Thyroid gland (tissue), 4 donors: ENCODE measurements around the gene CPA1. TPM values are rescaled to one million over a fixed set of nuclear protein-coding genes. Genes with fewer than 3 reads are reported as not detected.
A peak's percentile ranks its signal among the peaks of the same experiment; 100 is the strongest.

Source experiments
- DNase-seq, 2 donors: peaks; one replicate each; pipeline ENCODE4 v3.0.0-alpha.2; 2019
- H3K27ac ChIP-seq, 3 donors: fragments of 200-600 bp; sonication (generic); 1 replicate in 2 of 3; 2 replicates in 1 of 3; pipeline ENCODE4 v1.5.1; 2016 to 2019; ENCODE audit warnings: mild to moderate bottlenecking in 1 of 3, moderate library complexity in 1 of 3
- H3K27me3 ChIP-seq: fragments of 200-600 bp; sonication (generic); one replicate; pipeline ENCODE4 v1.5.1; 2019
- H3K36me3 ChIP-seq, 2 donors: fragments of 200-600 bp; sonication (generic); one replicate each; pipeline ENCODE4 v1.5.1; 2016 to 2019
- H3K4me1 ChIP-seq, 2 donors: fragments of 200-600 bp; sonication (generic); one replicate each; pipeline ENCODE4 v1.5.1; 2017 to 2019
- H3K4me3 ChIP-seq, 3 donors: fragments of 200-600 bp; sonication (generic); replicated peaks in 1 of 3; 1 replicate in 2 of 3; 2 replicates in 1 of 3; pipeline ENCODE4 v1.5.1; 2016; ENCODE audit warnings: mild to moderate bottlenecking in 1 of 3
- H3K9me3 ChIP-seq: fragments of 200-600 bp; sonication (generic); one replicate; pipeline ENCODE4 v1.5.1; 2017
- CTCF ChIP-seq, 6 experiments: fragments of 200-600 bp in 3 of 6; fragments of 450-650 bp in 3 of 6; sonication (generic) in 3 of 6; IDR thresholded peaks; one replicate each; pipeline ENCODE4 v1.5.1; 2016 to 2019; ENCODE audit warnings: antibody characterized with exemption in 6 of 6, mild to moderate bottlenecking in 2 of 6, inconsistent platforms in 1 of 6, moderate library complexity in 1 of 6
- POLR2A ChIP-seq, 2 donors: fragments of 450-650 bp; IDR thresholded peaks; one replicate each; pipeline ENCODE4 v1.6.1; 2017; ENCODE audit warnings: antibody characterized with exemption in 2 of 2, mild to moderate bottlenecking in 2 of 2, moderate library complexity in 1 of 2
- WGBS, 2 donors: methylation state at CpG; one replicate each; pipeline ENCODE4 v1.1.5; 2017; 5-methylcytosine and 5-hydroxymethylcytosine counted together
- intact Hi-C: fragments of 100-400 bp; cut with DNase I; formaldehyde crosslinking; loops from one replicate; pipeline ENCODE4 v1.15.1; 2023
- total RNA-seq, 4 donors: library from RNA; depleted of rRNA; stranded (reverse); fragments of >200 nt; gene quantifications; one replicate each; pipeline ENCODE4 v1.2.3, GENCODE V29; 2016

CPA1 gene
- total RNA-seq, 4 donors from 2014 or later: 1.3 TPM; not detected in 3

GRCh38 chr7:130365511-130366441 lies 14.5 kb upstream of the CPA1 start:
- Histone ChIP-seq H3K27ac (peak overlapping the region; percentile 52 to 71 (median 59)), H3K36me3 (no peaks in the 10 kb centered on the region)
- peak; percentile 83 to 87 for DNase-seq

GRCh38 chr7:130366564-130366963 lies 13.7 kb upstream of the CPA1 start:
- no peaks in the 10 kb centered on the region for H3K27me3 ChIP-seq
- intact Hi-C loops: no loop called here
- H3K27ac ChIP-seq: no peak overlapping the region
- H3K4me1 ChIP-seq: peaks cover 9 to 38% of the 10 kb centered on the region in 2 donors
- TF ChIP-seq CTCF (IDR thresholded peaks at IDR 0.05): no peak
- TF ChIP-seq POLR2A (IDR thresholded peaks at IDR 0.05): no peak
- H3K36me3 ChIP-seq: no peaks in the 10 kb centered on the region
- DNase-seq: no peak
- WGBS, 2 donors: 91 to 98% methylated on average over 4 to 6 of the region's 6 CpGs
- H3K4me3 ChIP-seq: no peak overlapping the region
- no peaks in the 10 kb centered on the region for H3K9me3 ChIP-seq

More at GRCh38 chr7:130365511-130366441, 14.5 kb upstream of the CPA1 start:
- WGBS, 2 donors: 46 to 60% methylated on average over 13 to 15 of the region's 15 CpGs
- no peaks in the 10 kb centered on the region for H3K27me3 ChIP-seq
- intact Hi-C loops: no loop called here
- H3K9me3 ChIP-seq: no peaks in the 10 kb centered on the region
- TF ChIP-seq POLR2A (IDR thresholded peaks at IDR 0.05): peak in 1 of 2 donors; percentile 25
- no peak for TF ChIP-seq CTCF (IDR thresholded peaks at IDR 0.05)
- H3K4me1 ChIP-seq: peaks cover 9 to 35% of the 10 kb centered on the region in 2 donors
- H3K4me3 ChIP-seq: no peak overlapping the region

- Histone ChIP-seq H3K27me3 (no peaks in the 10 kb centered on the region), H3K36me3 (no peaks in the 10 kb centered on the region), H3K4me3 (no peak overlapping the region), H3K9me3 (no peaks in the 10 kb centered on the region), H3K4me1 (peaks cover 9 to 38% of the 10 kb centered on the region in 2 donors), H3K27ac (no peak overlapping the region)
- TF ChIP-seq POLR2A (IDR thresholded peaks at IDR 0.05): no peak
- no peak for TF ChIP-seq CTCF (IDR thresholded peaks at IDR 0.05)
- WGBS, 2 donors: 93% methylated on average over 12 to 13 of the region's 13 CpGs
- no peak for DNase-seq
- intact Hi-C loops: no loop called here
Observed at GRCh38 chr7:130367088-130367755, 13.1 kb upstream of the CPA1 start.

- Histone ChIP-seq H3K9me3 (no peaks in the 10 kb centered on the region), H3K4me3 (no peak overlapping the region), H3K27ac (no peak overlapping the region), H3K4me1 (peaks cover 16 to 45% of the 10 kb centered on the region in 2 donors), H3K36me3 (no peaks in the 10 kb centered on the region), H3K27me3 (no peaks in the 10 kb centered on the region)
- DNase-seq: no peak
- no peak for TF ChIP-seq POLR2A (IDR thresholded peaks at IDR 0.05)
- TF ChIP-seq CTCF (IDR thresholded peaks at IDR 0.05): no peak
- WGBS, 2 donors: 89 to 98% methylated on average over 19 of the region's 19 CpGs
- intact Hi-C loops: no loop called here
Observed at GRCh38 chr7:130367836-130368746, 12.2 kb upstream of the CPA1 start.
